SK-N-SH (cell line): Measurements from ENCODE around the gene SYNE1. TPM values are rescaled to one million over a fixed set of nuclear protein-coding genes. Genes with fewer than 3 reads are reported as not detected.

Experiments used
- CTCF ChIA-PET: fragments of 300-600, 350-600 bp; formaldehyde crosslinking; extraction: SDS; loops from one replicate; lab custom pipeline; 2021; lab: Yijun Ruan, JAX
- POLR2A ChIA-PET: fragments of 350-600 bp; sonication (Branson Sonifier 250); formaldehyde crosslinking; extraction: SDS; loops from one replicate; lab custom pipeline; 2020; ENCODE audit warnings: antibody characterized with exemption, inconsistent platforms; lab: Yijun Ruan, JAX
- DNase-seq: peaks from one replicate; pipeline ENCODE4 v3.0.0; 2012
- H2AFZ ChIP-seq: fragments of 200-600 bp; sonication (generic); 2 replicates; pipeline ENCODE4 v1.8.1; 2016; ENCODE audit warnings: antibody characterized with exemption, mild to moderate bottlenecking, low read depth
- H3F3A ChIP-seq: fragments of 200-600 bp; sonication (generic); replicated peaks from 2 replicates; pipeline ENCODE3; 2016; ENCODE audit warnings: antibody characterized with exemption, mild to moderate bottlenecking; ENCODE audit not compliant: insufficient read depth
- H3K27ac ChIP-seq, 2 experiments: fragments of 200-500 bp in 1 of 2; fragments of 200-600 bp in 1 of 2; sonication (Bioruptor generic) in 1 of 2; sonication (generic), shearing (Covaris generic) in 1 of 2; 2 replicates each; pipeline versions ENCODE4 v1.5.1 to v1.6.1; 2014 to 2016; ENCODE audit warnings: low read depth in 2 of 2, inconsistent platforms in 1 of 2, low read length in 1 of 2, mild to moderate bottlenecking in 1 of 2, mixed read lengths in 1 of 2
- H3K27me3 ChIP-seq: fragments of 200-600 bp; sonication (generic), shearing (Covaris generic); 2 replicates; pipeline ENCODE4 v1.6.1; 2016; ENCODE audit warnings: mixed run types; ENCODE audit not compliant: insufficient read depth
- H3K36me3 ChIP-seq, 2 experiments: fragments of 200-500 bp in 1 of 2; fragments of 200-600 bp in 1 of 2; sonication (Bioruptor generic) in 1 of 2; sonication (generic) in 1 of 2; replicated peaks in 1 of 2; 2 replicates each; pipeline versions ENCODE3 to v1.5.1; 2014 to 2016; ENCODE audit warnings: low read length in 1 of 2, mild to moderate bottlenecking in 1 of 2; ENCODE audit not compliant: insufficient read depth in 2 of 2, control insufficient read depth in 1 of 2
- H3K4me1 ChIP-seq, 2 experiments: fragments of 200-500 bp in 1 of 2; fragments of 200-600 bp in 1 of 2; sonication (Bioruptor generic) in 1 of 2; sonication (generic), shearing (Covaris generic) in 1 of 2; 2 replicates each; pipeline versions ENCODE4 v1.5.1 to v1.6.1; 2014 to 2016; ENCODE audit warnings: low read depth in 1 of 2, low read length in 1 of 2, mixed run types in 1 of 2; ENCODE audit not compliant: insufficient read depth in 2 of 2, control insufficient read depth in 1 of 2
- H3K4me2 ChIP-seq: fragments of 200-600 bp; sonication (generic), shearing (Covaris generic); 2 replicates; pipeline ENCODE4 v1.6.1; 2017; ENCODE audit warnings: mixed run types
- H3K4me3 ChIP-seq, 2 experiments: fragments of 200-500 bp in 1 of 2; fragments of 200-600 bp in 1 of 2; sonication (Bioruptor generic) in 1 of 2; sonication (generic), shearing (Covaris generic) in 1 of 2; 2 replicates each; pipeline versions ENCODE4 v1.5.1 to v1.8.1; 2014 to 2016; ENCODE audit warnings: low read depth in 2 of 2, inconsistent platforms in 1 of 2, low read length in 1 of 2, mild to moderate bottlenecking in 1 of 2, mixed read lengths in 1 of 2, moderate library complexity in 1 of 2
- H3K79me2 ChIP-seq: fragments of 200-600 bp; sonication (generic); 2 replicates; pipeline ENCODE4 v1.8.1; 2017; ENCODE audit warnings: mild to moderate bottlenecking; ENCODE audit not compliant: insufficient read depth
- H3K9ac ChIP-seq: fragments of 200-600 bp; sonication (generic); 2 replicates; pipeline ENCODE4 v1.6.1; 2017; ENCODE audit warnings: mixed run types
- H3K9me2 ChIP-seq: fragments of 200-600 bp; sonication (generic); 2 replicates; pipeline ENCODE4 v1.6.1; 2017; ENCODE audit warnings: mixed run types
- H3K9me3 ChIP-seq: fragments of 200-600 bp; sonication (generic); 2 replicates; pipeline ENCODE4 v1.6.1; 2017; ENCODE audit warnings: mixed run types, mild to moderate bottlenecking, moderate library complexity
- H4K20me1 ChIP-seq: fragments of 200-600 bp; sonication (generic); 2 replicates; pipeline ENCODE4 v1.6.1; 2017; ENCODE audit warnings: mild to moderate bottlenecking, mixed run types; ENCODE audit not compliant: insufficient read depth
- CHD2 ChIP-seq: fragments of 150-350 bp; IDR thresholded peaks from 2 replicates; pipeline ENCODE4 v1.6.1; 2018; ENCODE audit warnings: low read length; ENCODE audit not compliant: partially characterized antibody
- CTCF ChIP-seq: fragments of 200-600 bp; sonication (generic); IDR thresholded peaks from 2 replicates; pipeline ENCODE4 v1.6.1; 2017; ENCODE audit warnings: antibody characterized with exemption, mild to moderate bottlenecking, moderate library complexity
- ELF1 ChIP-seq: IDR thresholded peaks from 2 replicates; pipeline ENCODE4 v1.4.0; 2012
- EZH2phosphoT487 ChIP-seq: fragments of 200-600 bp; sonication (generic); IDR thresholded peaks from 2 replicates; pipeline ENCODE4 v1.6.1; 2017; ENCODE audit warnings: low read depth, mixed run types, mild to moderate bottlenecking, antibody characterized with exemption, moderate library complexity, borderline replicate concordance
- FOXJ3 ChIP-seq: sonication (generic); formaldehyde crosslinking; IDR thresholded peaks from 2 replicates; pipeline ENCODE4 v1.5.1; 2020; ENCODE audit warnings: mild to moderate bottlenecking, missing genetic modification reagents
- FOXM1 ChIP-seq: IDR thresholded peaks from 2 replicates; pipeline ENCODE4 v1.4.0; 2012; ENCODE audit warnings: low read depth, mild to moderate bottlenecking
- GABPA ChIP-seq: IDR thresholded peaks from 2 replicates; pipeline ENCODE4 v1.4.0; 2012; ENCODE audit warnings: low read depth, mild to moderate bottlenecking
- IRF3 ChIP-seq: fragments of 150-350 bp; IDR thresholded peaks from 2 replicates; pipeline ENCODE4 v1.6.1; 2016; ENCODE audit warnings: mild to moderate bottlenecking, low read depth, low read length
- JUND ChIP-seq: IDR thresholded peaks from 2 replicates; pipeline ENCODE4 v1.4.0; 2012
- MEF2A ChIP-seq: IDR thresholded peaks from 2 replicates; pipeline ENCODE4 v1.4.0; 2012; ENCODE audit warnings: low read depth, borderline replicate concordance
- NRF1 ChIP-seq: IDR thresholded peaks from 2 replicates; pipeline ENCODE4 v1.6.1; 2012; ENCODE audit warnings: low read depth, mild to moderate bottlenecking, low read length
- POLR2AphosphoS5 ChIP-seq: IDR thresholded peaks from 2 replicates; pipeline ENCODE4 v1.6.1; 2012; ENCODE audit warnings: low read depth, low read length
- RFX5 ChIP-seq: IDR thresholded peaks from 2 replicates; pipeline ENCODE4 v1.6.1; 2012; ENCODE audit warnings: mild to moderate bottlenecking, improper control_type of control experiment, low read length
- SMC3 ChIP-seq: IDR thresholded peaks from 2 replicates; pipeline ENCODE4 v1.6.1; 2012; ENCODE audit warnings: low read depth, low read length, improper control_type of control experiment
- USF2 ChIP-seq: fragments of 150-350 bp; IDR thresholded peaks from 2 replicates; pipeline ENCODE4 v1.6.1; 2017; ENCODE audit warnings: antibody characterized with exemption, low read length, low read depth, borderline replicate concordance
- ZBTB33 ChIP-seq: IDR thresholded peaks from 2 replicates; pipeline ENCODE4 v1.4.0; 2012; ENCODE audit warnings: low read depth, borderline replicate concordance
- WGBS: methylation state at CpG from one replicate; pipeline ENCODE4 v1.1.6; 2017; ENCODE audit warnings: low lambda C conversion rate; 5-methylcytosine and 5-hydroxymethylcytosine counted together
- polyA plus RNA-seq, 3 experiments: library from polyadenylated mRNA; depleted of rRNA; stranded (reverse); fragments of >200 nt; gene quantifications; 2 replicates each; pipeline ENCODE4 v1.2.3, GENCODE V29; 2012

SYNE1 gene
- polyA plus RNA-seq, 1 of the 3 experiments (the other 2 are of a cell fraction) = 31.1 TPM

- no peak for DNase-seq
- no peak overlapping the region for H3K4me3 ChIP-seq
- no peak overlapping the region for H3K9ac ChIP-seq
- H3K4me2 ChIP-seq = peak overlapping the region; percentile 31; the same call in 1 of the 2 replicates
- ChIA-PET CTCF (interaction anchor here (1.2 to 1.8 kb wide), 2 partner anchors 45 to 46 kb away, joined by 3 to 5 read pairs; no protein-coding TSS in a partner anchor), POLR2A (no interaction called here)
- peaks cover 54% of the 10 kb centered on the region; the same call in 1 of the 2 replicates for H3K79me2 ChIP-seq
- peak overlapping the region; percentile 61 to 71 for H3K27ac ChIP-seq
- H2AFZ ChIP-seq = no peak overlapping the region
- H3K36me3 ChIP-seq = peaks cover 0 to 10% of the 10 kb centered on the region in 2 experiments
- H4K20me1 ChIP-seq = no peaks in the 10 kb centered on the region
- H3K9me2 ChIP-seq = no peaks in the 10 kb centered on the region
- no peaks in the 10 kb centered on the region for H3K27me3 ChIP-seq
- TF ChIP-seq ZBTB33 (no peak), FOXJ3 (CRISPR knock-in tag) (no peak), EZH2phosphoT487 (no peak), NRF1 (no peak), SMC3 (no peak), CHD2 (no peak), ELF1 (no peak), FOXM1 (no peak), GABPA (no peak)
- peaks cover 0 to 9% of the 10 kb centered on the region in 2 experiments; a peak in 2 of 4 replicates for H3K4me1 ChIP-seq
- no peaks in the 10 kb centered on the region for H3K9me3 ChIP-seq
- H3F3A ChIP-seq = no peaks in the 10 kb centered on the region
Observed at GRCh38 chr6:152598421-152598820, 38.7 kb downstream of the SYNE1 start.

- no peak for DNase-seq
- ChIA-PET POLR2A (no interaction called here), CTCF (interaction anchor here (1.9 to 3.2 kb wide), 4 partner anchors 8 to 352 kb away, joined by 4 to 13 read pairs (median 9); no protein-coding TSS in a partner anchor)
- Histone ChIP-seq H2AFZ (no peak overlapping the region), H3K4me1 (peaks cover 0 to 9% of the 10 kb centered on the region in 2 experiments; a peak in 2 of 4 replicates), H3K4me3 (no peak overlapping the region), H3F3A (no peaks in the 10 kb centered on the region), H3K4me2 (no peak overlapping the region), H3K9ac (no peak overlapping the region), H3K9me2 (no peaks in the 10 kb centered on the region), H4K20me1 (no peaks in the 10 kb centered on the region), H3K9me3 (peaks cover 5% of the 10 kb centered on the region; the same call in 1 of the 2 replicates), H3K27ac (no peak overlapping the region), H3K79me2 (peaks cover 54% of the 10 kb centered on the region; the same call in 1 of the 2 replicates), H3K36me3 (peaks cover 0 to 18% of the 10 kb centered on the region in 2 experiments), H3K27me3 (no peaks in the 10 kb centered on the region)
- TF ChIP-seq POLR2AphosphoS5 (no peak), FOXJ3 (CRISPR knock-in tag) (no peak), USF2 (no peak), EZH2phosphoT487 (no peak), CTCF (no peak), JUND (no peak), IRF3 (no peak), FOXM1 (no peak), MEF2A (no peak), RFX5 (no peak)
- WGBS = 66% methylated on average over 2 of the region's 2 CpGs
Observed at GRCh38 chr6:152596726-152597125, 40.4 kb downstream of the SYNE1 start.
